Measurements from ENCODE around the gene FCER2. TPM values are rescaled to one million over a fixed set of nuclear protein-coding genes. Genes with fewer than 3 reads are reported as not detected.

Gene FCER2, protein sequence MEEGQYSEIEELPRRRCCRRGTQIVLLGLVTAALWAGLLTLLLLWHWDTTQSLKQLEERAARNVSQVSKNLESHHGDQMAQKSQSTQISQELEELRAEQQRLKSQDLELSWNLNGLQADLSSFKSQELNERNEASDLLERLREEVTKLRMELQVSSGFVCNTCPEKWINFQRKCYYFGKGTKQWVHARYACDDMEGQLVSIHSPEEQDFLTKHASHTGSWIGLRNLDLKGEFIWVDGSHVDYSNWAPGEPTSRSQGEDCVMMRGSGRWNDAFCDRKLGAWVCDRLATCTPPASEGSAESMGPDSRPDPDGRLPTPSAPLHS
- total RNA-seq, result not detected

DNA sequence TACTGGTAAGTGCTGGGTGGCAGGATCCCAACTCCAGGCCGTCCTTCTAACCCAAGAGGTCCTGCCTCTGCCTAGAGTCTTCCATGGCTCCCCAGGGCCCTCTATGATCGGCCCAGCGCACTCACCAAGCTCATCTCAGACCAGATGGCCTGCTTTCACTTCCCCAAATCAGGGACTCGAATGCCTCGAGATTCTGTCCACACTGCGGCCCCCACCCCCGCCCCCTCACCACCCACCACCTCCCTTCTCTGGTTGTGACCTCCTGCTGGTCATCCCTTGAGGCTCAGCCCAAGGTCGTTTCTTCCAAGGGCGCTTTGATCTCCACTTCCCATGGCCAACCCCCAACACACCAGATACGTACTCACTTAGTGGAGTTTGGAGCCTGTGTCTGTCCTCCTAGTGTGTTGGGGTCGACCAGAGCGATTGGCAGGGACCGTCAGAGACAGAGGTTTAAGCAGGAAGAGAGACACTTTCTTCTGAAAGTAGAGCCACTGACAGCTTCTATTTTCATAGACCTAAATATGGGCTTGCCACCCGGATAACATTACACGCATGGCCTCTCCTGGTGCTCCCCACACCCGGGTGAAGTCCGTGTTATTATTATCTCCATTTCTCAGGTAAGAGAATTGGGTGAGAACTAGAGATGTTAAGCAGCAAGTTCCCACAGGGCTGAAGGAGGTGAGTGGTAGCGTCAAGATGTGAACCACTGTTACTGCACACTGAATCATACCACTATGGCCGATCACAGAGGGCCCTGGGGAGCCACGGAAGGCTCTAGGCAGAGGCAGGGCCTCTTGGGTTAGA is at the start of gene FCER2:
TSS of gene FCER2 (minus strand) at position 478 of the 804 bp plus-strand sequence. CDS start 2,371 bp downstream, outside the sequence.

DNA sequence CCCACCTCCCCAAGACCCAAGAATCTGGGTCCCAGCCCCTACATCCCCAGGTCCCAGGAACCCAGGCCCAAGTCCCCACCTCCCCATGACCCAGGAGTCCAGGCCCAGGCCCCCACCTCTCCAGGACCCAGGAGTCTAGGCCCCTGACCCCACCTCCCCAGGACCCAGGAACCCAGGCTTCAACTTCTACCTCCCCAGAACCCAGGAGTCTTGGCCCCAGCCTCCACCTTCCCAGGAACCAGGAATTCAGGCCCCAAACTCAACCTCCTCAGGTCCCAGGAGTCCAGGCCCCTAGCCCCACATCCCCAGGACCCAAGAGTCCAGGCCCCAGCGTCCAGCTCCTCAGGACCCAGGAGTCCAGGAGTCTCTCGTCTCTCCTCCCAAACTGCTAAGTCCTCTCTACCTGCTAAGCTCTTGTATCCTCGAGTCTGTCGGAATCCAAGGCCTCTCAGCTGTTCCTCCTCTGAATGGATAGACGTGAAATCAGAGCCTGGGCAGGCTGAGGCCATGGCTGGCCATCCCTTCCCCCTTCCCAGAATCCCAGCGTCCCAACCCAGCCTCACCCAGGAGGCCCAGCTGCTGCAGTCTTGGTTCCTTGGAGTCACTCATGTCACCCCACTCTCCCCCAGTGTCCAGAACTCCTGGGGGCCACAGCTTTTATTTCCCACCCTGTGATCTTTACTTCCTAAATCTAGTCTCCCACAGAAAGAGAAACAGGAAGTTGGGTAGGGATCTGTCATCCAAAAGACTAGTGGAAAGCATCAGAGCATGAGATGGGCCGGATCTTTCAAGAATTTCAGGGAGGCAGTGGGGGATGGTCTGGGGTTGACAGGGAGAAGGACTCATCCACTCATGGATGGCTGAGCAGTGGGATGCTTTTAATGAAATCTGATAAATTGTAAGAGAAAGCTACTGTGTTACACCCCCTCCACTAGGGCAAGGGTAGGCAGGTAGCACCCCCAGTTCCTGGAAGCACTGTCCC is 45.3 kb upstream of the FCER2 start, which contains the start of gene CD209:
TSS of gene CD209 (minus strand) at position 632 of the 982 bp plus-strand sequence. CDS start at position 609, 23 bp downstream.

DNA sequence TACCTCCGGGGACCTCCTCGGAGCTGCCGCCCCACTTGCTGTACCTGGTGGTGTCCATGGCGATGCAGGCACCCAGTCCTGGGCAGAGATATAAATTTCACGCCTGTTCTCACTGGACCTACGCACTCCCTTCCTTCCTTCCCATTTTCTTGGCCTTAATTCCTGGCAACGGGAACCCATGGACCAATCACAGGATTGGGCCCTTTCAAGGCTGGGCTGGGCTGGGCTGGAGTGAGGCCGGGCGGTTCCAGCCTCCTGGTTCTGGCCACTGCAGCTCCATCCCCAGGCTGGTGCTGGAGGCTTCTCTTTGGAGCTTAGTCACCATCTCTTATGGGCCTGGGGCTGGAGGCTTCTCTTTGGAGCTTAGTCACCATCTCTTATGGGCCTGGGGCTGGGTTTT is 30.1 kb upstream of the FCER2 start, which contains the start of gene CLEC4G:
TSS of gene CLEC4G (minus strand) at position 66 of the 400 bp plus-strand sequence. CDS start at position 58, 8 bp downstream.

DNA sequence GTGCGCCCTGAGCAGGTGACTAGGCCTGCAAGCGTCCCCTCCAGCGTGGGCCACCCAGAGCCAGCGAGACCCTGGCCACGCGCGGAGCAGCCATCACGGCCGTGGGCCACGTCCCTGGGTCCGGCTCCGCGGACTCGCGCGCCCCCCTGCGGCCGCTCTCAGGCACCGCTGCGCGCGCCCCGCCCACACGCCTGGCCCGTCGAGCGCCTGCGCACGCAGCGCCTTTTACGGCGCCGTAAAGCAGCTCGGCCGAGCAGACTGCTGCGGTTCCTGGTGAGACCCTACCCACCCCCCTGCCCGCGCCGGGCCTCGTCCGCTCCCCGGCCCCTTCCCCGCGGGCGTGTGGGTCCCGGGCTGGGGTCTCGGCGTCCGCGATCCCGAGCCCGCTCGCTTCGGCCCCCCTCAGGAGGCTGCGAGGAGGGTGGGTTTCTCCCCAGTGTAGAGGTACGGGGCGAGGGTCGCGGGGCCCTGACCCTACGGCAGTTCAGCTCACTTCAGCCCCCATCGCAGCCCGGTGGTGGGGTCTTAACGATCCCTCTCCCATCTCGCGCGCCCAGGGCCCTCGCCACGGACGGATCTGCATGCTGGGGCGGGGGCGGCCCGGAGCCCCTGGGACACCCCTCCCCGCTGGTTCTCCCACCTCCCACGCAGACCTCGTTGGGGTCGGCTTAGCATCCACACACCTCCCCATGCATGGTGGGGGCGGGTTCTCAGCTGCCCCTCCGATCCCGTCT is 21.2 kb downstream of the FCER2 start, which contains the start of gene TRAPPC5:
TSS of gene TRAPPC5 (plus strand) at position 228 of the 734 bp plus-strand sequence. CDS start 1,421 bp downstream, outside the sequence.

DNA sequence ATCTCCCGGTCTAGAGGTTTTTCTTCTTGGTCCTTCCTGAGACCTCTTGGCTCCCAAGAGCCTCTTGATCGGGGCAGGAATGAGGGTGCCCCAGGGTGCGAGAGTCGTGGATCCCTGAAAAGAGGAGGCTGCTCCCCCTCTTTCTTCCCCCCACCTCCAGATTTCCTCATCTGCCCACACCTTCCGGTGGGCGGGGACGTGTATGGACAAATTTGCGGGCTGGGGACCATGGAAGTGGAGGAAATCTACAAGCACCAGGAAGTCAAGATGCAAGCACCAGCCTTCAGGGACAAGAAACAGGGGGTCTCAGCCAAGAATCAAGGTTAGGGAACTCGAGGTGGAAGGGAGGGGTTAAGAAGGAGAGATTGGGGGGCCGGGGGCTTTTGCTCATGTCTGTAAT is 25.1 kb downstream of the FCER2 start, which contains the start of gene MCEMP1:
TSS of gene MCEMP1 (plus strand) at position 237 of the 400 bp plus-strand sequence. CDS start at position 268, 31 bp downstream.

DNA sequence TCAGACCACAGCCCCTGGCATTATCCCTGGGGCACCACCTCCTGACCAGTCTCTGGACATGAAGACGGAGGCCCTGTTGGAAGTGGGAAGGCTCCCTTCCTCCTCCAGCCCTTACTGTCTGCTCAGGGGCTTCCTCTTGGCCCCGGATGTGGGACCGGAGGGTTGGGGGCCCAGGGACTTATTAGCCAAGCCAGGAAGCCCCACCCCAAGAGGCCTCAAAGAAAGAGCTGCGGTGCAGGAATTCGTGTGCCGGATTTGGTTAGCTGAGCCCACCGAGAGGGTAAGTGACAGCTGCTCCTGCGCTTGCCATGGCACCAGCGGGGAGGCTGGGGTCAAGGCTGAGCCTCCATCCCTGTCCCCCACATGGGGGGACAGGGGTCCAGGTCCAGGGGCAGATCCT is 33.1 kb downstream of the FCER2 start, which contains the start of gene RETN:
TSS of gene RETN (plus strand) at position 208 of the 400 bp plus-strand sequence. CDS start 278 bp downstream, outside the sequence.

Other genes with a start within 250 kb of the FCER2 start
- 2.3 TPM for gene PEX11G, start 213.1 kb downstream of the FCER2 start, total RNA-seq
- gene ZNF358, start 186.0 kb downstream of the FCER2 start, total RNA-seq, result 28.1 TPM
- 10.2 TPM for gene MCOLN1, start 179.5 kb downstream of the FCER2 start, total RNA-seq
- gene PNPLA6, start 166.4 kb downstream of the FCER2 start, total RNA-seq, result 59.0 TPM
- gene CAMSAP3, start 106.3 kb downstream of the FCER2 start, total RNA-seq, result 13.7 TPM
- gene XAB2, start 72.6 kb downstream of the FCER2 start, total RNA-seq, result 49.8 TPM
- gene PET100, start 72.3 kb downstream of the FCER2 start, total RNA-seq, result 6.2 TPM
- 12.3 TPM for gene PCP2, start 68.4 kb downstream of the FCER2 start, total RNA-seq
- gene STXBP2, start 65.0 kb downstream of the FCER2 start, total RNA-seq, result 12.3 TPM
- gene RETN, start 33.1 kb downstream of the FCER2 start, total RNA-seq, result not detected
- not detected for gene MCEMP1, start 25.0 kb downstream of the FCER2 start, total RNA-seq
- 36.9 TPM for gene TRAPPC5, start 21.3 kb downstream of the FCER2 start, total RNA-seq
- 0.71 TPM for gene CLEC4G, start 30.0 kb upstream of the FCER2 start, total RNA-seq
- 5.4 TPM for gene CD209, start 45.4 kb upstream of the FCER2 start, total RNA-seq
- 0.27 TPM for gene CLEC4M, start 61.1 kb upstream of the FCER2 start, total RNA-seq
- 26.1 TPM for gene EVI5L, start 128.1 kb upstream of the FCER2 start, total RNA-seq
- 4.7 TPM for gene PRR36, start 172.3 kb upstream of the FCER2 start, total RNA-seq
- gene LRRC8E, start 186.4 kb upstream of the FCER2 start, total RNA-seq, result 0.33 TPM
- gene MAP2K7, start 201.7 kb upstream of the FCER2 start, total RNA-seq, result 20.3 TPM
- gene TGFBR3L, start 212.7 kb upstream of the FCER2 start, total RNA-seq, result not detected
- gene SNAPC2, start 218.2 kb upstream of the FCER2 start, total RNA-seq, result 7.1 TPM
- 10.9 TPM for gene CTXN1, start 224.0 kb upstream of the FCER2 start, total RNA-seq
- gene TIMM44, start 241.5 kb upstream of the FCER2 start, total RNA-seq, result 52.4 TPM